H54 (cell line): Measurements from ENCODE around the gene FAM53B.
"Not testable (repeated sequence)": the region's sequence is repeated elsewhere in the genome, so short reads cannot be mapped to it uniquely, and the experiment has no call there.

Experiments used
- DNase-seq: peaks from one replicate; pipeline ENCODE4 v3.0.0; 2011; ENCODE audit warnings: low spot score, mixed read lengths; ENCODE audit not compliant: insufficient read length
- FAIRE-seq: peaks from 3 replicates; lab custom pipeline; 2011; peaks lifted over from hg19 to GRCh38; lab: Jason Lieb, UNC
- POLR2A ChIP-seq: IDR thresholded peaks from 2 replicates; pipeline ENCODE4 v1.6.1; 2011; ENCODE audit warnings: low read depth, mild to moderate bottlenecking, low read length

The FAM53B gene

DNA sequence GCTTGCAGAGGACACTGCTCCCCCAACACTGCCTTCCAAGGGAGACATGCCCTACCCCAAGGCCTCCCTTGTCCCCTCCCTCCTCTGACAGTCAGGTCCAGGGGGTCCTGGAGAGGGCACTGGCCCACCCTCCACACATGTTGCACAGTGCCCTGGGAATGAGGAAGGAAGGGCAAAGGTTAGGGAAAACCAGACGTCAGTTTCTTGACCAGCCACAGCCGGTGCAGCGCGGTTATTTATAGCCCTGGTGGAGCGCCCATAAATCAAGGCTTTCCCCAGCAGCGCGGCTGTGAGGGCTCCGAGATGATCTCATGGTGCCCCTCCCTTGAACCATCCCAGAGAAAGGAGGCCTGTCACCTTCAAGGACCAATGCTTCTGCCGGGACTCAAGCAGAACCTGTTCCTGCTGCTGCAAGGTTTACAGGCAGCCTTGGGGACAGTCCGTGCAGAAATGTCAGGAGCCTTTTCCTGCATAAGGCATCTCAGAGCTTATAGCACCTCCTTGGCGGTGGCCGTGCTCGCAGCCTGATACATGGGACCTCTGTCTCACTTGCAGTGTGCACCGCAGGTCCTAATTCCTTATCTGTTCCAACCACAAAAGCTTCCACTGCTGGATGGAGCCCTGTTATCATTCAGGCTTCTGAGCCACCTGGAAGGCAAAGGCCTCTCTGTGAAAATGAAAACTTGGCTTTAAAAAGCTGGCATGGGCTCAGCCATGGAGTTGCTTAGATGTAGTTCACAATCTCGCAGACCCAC is 155.3 kb downstream of the FAM53B start:
- peak; percentile 40 for DNase-seq
- no peak for TF ChIP-seq POLR2A

DNA sequence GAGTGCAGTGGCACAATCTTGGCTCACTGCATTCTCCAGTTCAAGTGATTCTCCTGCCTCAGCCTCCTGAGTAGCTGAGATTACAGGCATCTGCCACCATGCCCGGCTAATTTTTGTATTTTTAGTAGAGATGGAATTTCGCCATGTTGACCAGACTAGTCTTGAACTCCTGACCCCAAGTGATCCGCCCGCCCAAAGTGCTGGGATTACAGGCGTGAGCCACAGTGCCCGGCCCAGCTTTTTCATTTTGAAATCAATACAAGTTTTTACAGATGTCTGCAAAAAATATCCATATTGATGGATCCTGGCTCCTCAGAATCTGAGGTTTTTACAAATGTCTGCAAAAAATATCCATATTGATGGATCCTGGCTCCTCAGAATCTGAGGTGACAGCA is 155.8 kb downstream of the FAM53B start:
- not testable (repeated sequence) for FAIRE-seq, DNase-seq

More for the DNA sequence above, 155.3 kb downstream of the FAM53B start:
- FAIRE-seq: no peak

DNA sequence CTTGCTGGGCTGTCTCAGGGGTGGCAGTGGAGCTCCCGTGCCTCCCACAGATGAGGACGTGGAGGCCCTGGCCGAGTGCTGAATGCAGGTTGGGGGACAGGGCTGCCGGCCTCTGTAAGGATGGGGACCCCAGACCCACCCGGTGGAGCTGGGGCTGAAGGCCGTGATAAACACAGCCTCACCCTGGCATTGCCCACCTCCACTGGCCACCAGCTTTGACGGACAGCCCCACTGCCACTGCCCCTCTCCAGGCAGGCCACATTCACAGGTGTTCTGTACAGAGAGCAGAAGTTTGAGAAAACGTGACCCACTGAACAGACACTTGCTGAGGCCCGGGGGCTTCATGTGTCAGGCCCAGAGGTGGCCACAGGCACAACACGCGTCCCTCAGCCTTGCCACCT is 156.4 kb downstream of the FAM53B start:
- DNase-seq (no peak), FAIRE-seq (no peak)
- no peak for TF ChIP-seq POLR2A

DNA sequence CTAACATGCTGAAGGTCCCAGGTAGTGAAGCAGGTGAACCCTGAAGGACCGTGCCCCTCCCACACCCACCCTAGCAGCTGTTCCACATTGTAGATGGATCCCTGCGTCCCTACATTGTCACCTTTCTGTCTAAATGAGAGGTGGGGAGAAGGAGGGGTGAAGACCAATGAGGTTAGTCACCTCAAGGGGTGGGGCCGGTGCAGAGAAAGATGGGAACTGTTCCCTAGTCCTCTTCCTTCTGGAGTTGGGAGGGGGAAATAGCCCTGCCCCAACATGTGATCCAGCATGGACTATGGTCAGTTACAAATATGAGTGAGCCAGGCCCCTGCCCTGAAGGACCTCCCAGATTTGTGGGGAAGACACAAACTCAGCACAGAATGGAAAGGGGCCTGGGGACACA is 158.0 kb downstream of the FAM53B start:
- DNase-seq: no peak
- no peak for TF ChIP-seq POLR2A

DNA sequence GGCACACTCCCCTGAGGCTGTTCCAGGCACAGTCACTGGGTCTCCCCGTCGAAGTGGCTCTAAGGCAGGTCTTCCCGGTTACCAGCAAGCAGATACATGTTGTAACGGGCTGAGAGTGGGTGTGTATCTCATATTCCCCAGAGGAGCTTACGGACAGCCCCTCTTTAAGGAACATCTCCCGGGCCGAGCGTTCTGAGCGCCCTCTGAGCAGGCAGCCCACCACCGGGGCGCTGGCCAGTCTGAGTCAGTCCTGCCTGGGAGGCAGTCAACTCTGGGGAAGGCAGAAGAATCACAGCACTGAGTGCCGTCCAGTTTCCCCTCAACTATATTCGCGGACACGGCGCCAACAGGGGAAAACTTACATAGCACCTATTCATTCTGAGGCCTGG is 165.2 kb downstream of the FAM53B start:
- FAIRE-seq: no peak
- DNase-seq: no peak
- no peak for TF ChIP-seq POLR2A

More for the DNA sequence above, 158.0 kb downstream of the FAM53B start:
- FAIRE-seq: no peak

DNA sequence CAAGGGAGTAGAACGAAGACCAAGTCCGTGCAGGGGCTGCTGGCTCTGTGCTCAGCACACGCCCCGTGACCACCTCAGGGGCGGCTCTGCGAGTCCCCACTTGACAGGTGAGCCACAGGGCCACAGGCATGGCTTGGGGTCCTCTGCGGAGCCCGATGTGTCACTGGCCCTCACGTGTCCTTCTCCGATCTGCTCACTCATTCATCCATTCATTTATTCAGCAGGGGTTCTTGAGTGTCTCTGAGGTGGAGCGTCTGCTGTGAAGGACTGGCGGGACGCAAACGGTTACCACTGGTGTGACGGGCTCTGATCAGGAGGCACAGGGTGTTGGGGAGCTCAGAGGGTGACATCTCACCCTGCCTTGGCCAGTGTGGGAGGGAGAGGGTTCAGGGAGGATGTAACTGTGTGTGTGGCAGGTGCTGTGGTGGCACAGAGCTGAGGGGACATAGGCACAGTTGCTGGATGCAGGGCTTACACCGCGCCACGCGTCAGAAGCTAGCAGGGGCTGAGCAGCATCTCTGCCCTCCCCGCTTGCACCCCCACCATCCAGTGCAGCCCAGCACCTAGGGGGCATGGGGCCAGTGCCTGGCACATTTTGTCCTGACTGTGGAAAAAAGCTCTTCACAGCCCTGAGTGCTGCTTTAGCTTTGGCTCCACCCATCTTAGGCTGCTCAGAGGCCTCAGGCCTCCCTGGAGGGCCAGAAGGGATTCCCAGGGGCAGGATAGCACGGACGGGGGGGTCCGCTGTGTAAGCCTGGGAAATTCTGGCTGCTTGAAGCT is 165.8 kb downstream of the FAM53B start:
- TF ChIP-seq POLR2A: no peak
- no peak for DNase-seq
- no peak for FAIRE-seq

DNA sequence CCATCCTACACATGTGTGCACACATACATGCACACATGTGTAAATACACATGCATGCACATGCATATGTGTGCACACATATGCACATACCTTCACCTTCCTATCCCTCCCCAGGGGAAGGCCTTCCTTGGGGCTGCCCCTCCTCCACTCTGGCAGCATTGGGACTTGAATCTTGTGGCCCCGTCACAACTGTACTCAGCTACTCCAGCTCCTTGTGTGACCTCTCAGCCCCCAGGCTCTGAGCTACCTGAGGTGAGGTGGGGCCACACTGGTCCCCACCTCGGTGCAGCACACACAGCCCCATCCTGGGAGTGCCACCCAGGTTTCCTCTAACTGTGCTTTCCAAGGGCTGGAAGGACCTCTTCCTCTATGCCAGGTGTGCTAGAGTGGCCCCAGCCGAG is 166.5 kb downstream of the FAM53B start:
- no peak for FAIRE-seq
- DNase-seq: no peak
- no peak for TF ChIP-seq POLR2A

DNA sequence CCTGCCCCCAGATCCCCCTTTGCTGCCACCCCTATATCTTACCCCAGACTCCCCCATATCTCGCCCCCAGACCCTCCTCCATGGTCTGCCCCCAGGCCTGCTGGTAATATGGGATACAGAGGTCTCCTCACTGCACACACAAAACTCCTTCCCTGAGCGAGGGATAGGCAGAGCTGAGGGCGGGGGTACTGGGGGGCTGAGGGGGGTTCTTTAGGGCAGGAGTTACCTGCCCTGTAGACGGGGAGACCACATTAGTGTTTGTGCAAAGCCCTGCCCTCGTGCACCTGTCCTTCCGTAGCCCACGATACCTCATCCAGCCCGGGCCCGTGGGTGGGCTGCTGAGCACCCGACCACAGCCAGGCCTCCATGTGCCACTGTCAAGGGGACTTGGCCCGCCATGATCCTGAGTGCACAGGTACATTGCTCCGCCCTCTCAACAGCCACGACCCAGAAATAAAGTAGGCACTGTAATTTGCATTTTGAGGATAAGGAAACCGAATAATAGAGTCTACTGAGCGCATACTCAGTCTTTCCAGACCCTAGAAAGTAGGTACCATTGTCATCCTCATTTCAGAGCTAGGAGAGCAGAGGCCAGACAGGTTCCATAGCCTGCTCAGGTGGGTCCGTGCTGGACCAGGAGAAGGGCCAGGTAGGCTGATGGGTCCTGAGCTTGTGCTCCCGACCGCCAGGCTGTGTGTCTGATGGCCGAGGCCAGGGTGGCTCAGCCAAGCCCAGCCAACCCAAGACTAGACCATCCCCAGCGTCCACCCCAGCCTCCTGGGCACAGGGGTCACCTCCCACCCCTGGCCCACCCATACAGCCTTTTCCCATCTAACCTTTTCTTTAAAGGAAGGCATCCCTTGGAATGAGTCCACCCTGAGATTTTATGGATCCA is 167.4 kb downstream of the FAM53B start:
- DNase-seq: no peak
- no peak for TF ChIP-seq POLR2A
- no peak for FAIRE-seq

DNA sequence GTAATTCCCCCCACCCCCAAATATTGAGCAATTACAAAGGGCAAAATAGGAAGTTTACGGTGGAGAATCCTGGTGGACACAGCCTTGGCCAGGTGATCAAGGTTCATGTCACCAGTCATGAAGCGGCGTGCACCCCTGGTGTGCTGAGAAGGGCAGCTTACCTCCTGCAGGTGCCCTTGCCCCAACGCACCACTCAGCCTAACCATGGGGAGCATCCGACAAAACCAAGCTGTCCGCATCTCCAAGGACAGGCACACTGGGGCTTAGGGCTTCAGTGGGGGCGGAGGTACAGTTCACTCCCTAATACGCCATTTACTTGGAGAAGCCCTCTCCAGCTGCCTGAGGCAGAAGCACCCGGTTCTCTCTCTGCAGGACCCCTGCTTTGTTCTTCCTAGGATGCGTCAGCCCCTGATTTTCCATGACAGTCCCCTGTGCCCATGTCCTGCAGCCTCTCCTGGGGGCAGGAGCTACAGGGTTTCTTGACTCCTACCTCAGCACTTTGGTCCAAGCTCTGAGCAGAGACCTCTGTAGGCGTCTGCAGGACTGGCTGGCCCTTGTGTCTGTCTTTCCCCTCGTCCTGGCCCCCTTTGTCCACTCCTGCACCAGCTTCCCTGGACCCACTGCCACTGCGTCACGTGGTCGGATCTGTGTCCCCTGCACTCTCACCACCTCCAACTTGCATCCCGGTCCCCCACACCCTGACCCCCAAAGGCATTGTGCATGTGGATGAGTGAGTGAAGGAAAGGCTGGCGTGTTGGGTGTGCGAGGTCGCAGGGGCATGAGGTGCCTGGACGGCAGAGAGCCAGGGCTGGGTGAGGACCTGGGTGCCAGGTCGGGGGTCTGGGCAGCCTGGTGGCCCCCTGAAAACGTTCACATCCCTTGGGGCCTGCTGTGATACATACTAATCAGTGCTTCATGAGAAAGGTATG is 168.8 kb downstream of the FAM53B start:
- no peak for TF ChIP-seq POLR2A
- DNase-seq (no peak), FAIRE-seq (no peak)

DNA sequence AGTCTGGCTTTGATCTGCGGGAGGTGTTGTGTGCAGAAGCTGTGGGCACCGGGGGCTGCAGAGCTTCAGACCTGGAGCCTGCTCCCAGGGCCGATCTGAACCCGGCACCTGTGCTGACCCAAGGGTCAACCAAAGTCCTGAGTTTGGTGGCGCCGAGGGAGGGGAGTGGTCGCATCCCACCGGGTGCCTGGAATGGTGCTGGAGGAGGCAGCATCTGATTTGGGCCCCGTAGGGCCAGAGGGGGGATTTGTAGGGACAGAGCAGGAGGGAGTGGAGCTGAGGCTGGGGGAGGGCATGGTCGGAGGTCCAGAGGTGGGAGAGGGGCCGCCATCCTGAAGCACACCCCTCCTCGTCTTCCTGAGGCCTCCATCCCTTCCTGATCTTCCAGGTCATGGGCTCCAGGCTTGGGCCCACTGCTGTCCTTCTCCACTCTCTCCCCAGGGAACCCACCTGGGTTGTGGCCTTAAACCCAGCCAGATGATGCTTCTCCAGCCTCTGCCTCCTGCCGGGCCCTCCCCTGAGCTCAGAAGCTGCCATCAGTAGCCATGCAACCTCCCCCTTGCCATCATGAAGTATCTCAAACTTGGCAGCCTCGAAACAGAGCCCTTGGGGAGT is 169.6 kb downstream of the FAM53B start:
- DNase-seq (no peak), FAIRE-seq (no peak)
- TF ChIP-seq POLR2A: no peak

DNA sequence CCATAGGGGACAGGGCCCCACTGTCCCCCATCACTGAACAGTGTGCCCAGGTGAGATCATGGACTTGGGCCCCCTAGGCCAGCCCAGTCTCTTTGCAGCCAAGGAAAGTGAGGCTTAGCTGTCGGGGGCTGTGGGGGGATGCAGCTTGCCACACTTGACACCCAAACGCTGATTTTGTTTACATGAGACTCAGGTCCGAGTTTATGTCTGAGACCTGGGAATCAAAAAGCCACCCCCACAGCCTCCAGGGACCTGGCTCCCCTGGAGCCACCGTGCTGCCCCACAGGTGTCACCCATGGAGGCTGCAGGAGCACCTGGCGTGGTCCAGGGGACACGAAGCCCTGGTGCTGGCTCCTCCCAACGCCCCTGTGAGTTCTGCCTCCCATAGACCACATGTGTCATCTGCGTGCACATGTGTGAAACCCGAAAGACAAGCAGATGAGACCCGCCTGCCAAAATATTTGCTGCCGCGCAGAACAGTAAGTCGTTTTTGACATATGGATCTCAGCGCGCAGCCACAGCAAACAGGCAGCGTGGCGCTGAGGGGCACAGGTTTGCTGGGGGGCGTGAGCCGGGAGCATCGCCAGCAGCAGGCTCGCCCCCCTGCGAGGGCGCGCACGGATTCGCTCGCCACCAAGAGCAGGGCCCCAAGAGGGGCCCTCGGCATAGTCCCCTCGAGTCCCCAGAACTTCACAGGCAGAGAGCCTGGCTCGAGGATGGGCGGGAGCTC is 170.3 kb downstream of the FAM53B start:
- TF ChIP-seq POLR2A: no peak
- DNase-seq (no peak), FAIRE-seq (no peak)

DNA sequence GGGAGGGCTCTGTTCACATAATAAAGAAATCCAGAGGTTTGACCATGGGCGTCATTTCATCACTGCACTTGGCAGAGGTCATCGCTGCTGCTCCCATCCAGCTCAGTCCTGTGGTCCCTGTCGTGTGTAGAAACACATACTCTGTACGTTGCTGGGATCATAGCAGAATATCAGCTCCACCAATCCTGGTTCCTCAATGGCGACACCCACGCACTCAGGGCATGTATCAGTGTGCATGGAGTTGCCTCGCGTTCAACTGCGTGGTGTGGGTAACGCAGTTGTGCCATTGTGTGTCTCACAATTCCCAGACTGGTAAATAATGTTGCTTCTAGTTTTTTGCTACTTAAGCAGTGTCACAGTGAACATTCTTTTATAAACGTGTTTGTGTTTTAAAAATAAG is 171.4 kb downstream of the FAM53B start:
- DNase-seq (no peak), FAIRE-seq (no peak)
- TF ChIP-seq POLR2A: no peak
